KMS-11 (cell line): Measurements from ENCODE around the gene LCN9.

Experiments used
- H2AFZ ChIP-seq: fragments of 200-600 bp; sonication (generic); 2 replicates; pipeline ENCODE4 v1.6.1; 2016; ENCODE audit warnings: antibody characterized with exemption, mixed run types, low read depth
- H3K27ac ChIP-seq: fragments of 200-600 bp; sonication (generic); 2 replicates; pipeline ENCODE4 v1.6.1; 2016; ENCODE audit warnings: mild to moderate bottlenecking, mixed run types
- H3K27me3 ChIP-seq: fragments of 200-600 bp; sonication (generic); 2 replicates; pipeline ENCODE4 v1.6.1; 2017; ENCODE audit warnings: mild to moderate bottlenecking, low read depth, mixed run types, moderate library complexity; ENCODE audit not compliant: insufficient read depth
- H3K36me3 ChIP-seq: fragments of 200-600 bp; sonication (generic); 2 replicates; pipeline ENCODE4 v1.6.1; 2017; ENCODE audit warnings: mild to moderate bottlenecking, mixed run types; ENCODE audit not compliant: insufficient read depth
- H3K4me1 ChIP-seq: fragments of 200-600 bp; sonication (generic); 2 replicates; pipeline ENCODE4 v1.6.1; 2016; ENCODE audit warnings: mild to moderate bottlenecking, low read depth, mixed run types; ENCODE audit not compliant: poor library complexity, severe bottlenecking
- H3K4me2 ChIP-seq: fragments of 200-600 bp; sonication (generic); 2 replicates; pipeline ENCODE4 v1.7.0; 2016; ENCODE audit warnings: mild to moderate bottlenecking, mixed run types
- H3K4me3 ChIP-seq: fragments of 200-600 bp; sonication (generic); IDR thresholded peaks from 2 replicates; pipeline ENCODE4 v1.6.1; 2017; ENCODE audit warnings: low read depth, low read length, mixed read lengths; ENCODE audit not compliant: insufficient read depth
- H3K79me2 ChIP-seq: fragments of 200-600 bp; sonication (generic); 2 replicates; pipeline ENCODE4 v1.6.1; 2016; ENCODE audit warnings: low read depth, mixed run types; ENCODE audit not compliant: insufficient read depth
- H3K9ac ChIP-seq: fragments of 200-600 bp; sonication (generic); 2 replicates; pipeline ENCODE4 v1.6.1; 2016; ENCODE audit warnings: mild to moderate bottlenecking, mixed run types
- H4K20me1 ChIP-seq: fragments of 200-600 bp; sonication (generic); 2 replicates; pipeline ENCODE4 v1.6.1; 2016; ENCODE audit warnings: mild to moderate bottlenecking, mixed run types; ENCODE audit not compliant: insufficient read depth
- TF ChIP-seq, protein P1 (sequence below): fragments of 200-600 bp; sonication (generic); conservative IDR thresholded peaks from 2 replicates; pipeline ENCODE4 v1.6.1; 2017; ENCODE audit warnings: low read depth, mild to moderate bottlenecking, antibody characterized with exemption, low read length, moderate library complexity, mixed read lengths

Gene LCN9

GRCh38 chr9:135649508-135649907, 13.6 kb upstream of the LCN9 start:
- Histone ChIP-seq H3K79me2 (no peaks in the 10 kb centered on the region), H3K4me3 (no peak overlapping the region), H3K4me2 (no peak overlapping the region), H4K20me1 (no peaks in the 10 kb centered on the region), H3K27me3 (peaks cover 25% of the 10 kb centered on the region), H3K9ac (no peak overlapping the region), H3K36me3 (no peaks in the 10 kb centered on the region), H3K4me1 (no peaks in the 10 kb centered on the region), H2AFZ (no peak overlapping the region), H3K27ac (no peak overlapping the region)
- TF ChIP-seq, protein P1, sequence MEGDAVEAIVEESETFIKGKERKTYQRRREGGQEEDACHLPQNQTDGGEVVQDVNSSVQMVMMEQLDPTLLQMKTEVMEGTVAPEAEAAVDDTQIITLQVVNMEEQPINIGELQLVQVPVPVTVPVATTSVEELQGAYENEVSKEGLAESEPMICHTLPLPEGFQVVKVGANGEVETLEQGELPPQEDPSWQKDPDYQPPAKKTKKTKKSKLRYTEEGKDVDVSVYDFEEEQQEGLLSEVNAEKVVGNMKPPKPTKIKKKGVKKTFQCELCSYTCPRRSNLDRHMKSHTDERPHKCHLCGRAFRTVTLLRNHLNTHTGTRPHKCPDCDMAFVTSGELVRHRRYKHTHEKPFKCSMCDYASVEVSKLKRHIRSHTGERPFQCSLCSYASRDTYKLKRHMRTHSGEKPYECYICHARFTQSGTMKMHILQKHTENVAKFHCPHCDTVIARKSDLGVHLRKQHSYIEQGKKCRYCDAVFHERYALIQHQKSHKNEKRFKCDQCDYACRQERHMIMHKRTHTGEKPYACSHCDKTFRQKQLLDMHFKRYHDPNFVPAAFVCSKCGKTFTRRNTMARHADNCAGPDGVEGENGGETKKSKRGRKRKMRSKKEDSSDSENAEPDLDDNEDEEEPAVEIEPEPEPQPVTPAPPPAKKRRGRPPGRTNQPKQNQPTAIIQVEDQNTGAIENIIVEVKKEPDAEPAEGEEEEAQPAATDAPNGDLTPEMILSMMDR, result no peak

DNA sequence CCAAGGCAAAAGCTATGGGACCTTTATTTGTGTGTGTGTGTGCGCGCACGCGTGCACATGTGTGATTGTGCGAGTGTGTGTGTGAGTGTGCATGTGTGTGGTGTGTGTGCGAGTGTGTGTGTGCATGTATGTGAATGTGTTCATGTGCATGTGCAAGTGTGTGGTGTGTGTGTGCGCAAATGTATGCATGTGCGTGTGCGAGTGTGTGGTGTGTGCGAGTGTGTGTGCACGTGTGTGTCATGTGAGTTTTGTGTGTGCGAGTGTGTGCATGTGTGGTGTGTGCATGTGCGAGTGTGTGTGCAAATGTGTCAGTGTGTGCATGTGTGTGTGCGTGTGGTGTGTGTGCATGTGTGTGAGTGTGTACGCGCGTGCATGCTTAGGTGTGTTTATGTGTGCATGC, 12.7 kb upstream of the LCN9 start:
- Histone ChIP-seq H3K4me3 (no peak overlapping the region), H2AFZ (no peak overlapping the region), H3K4me1 (no peaks in the 10 kb centered on the region), H3K4me2 (no peak overlapping the region), H3K9ac (no peak overlapping the region), H3K79me2 (no peaks in the 10 kb centered on the region), H3K27me3 (peaks cover 34% of the 10 kb centered on the region), H3K36me3 (no peaks in the 10 kb centered on the region), H3K27ac (no peak overlapping the region), H4K20me1 (no peaks in the 10 kb centered on the region)
- TF ChIP-seq, protein P1, result no peak

DNA sequence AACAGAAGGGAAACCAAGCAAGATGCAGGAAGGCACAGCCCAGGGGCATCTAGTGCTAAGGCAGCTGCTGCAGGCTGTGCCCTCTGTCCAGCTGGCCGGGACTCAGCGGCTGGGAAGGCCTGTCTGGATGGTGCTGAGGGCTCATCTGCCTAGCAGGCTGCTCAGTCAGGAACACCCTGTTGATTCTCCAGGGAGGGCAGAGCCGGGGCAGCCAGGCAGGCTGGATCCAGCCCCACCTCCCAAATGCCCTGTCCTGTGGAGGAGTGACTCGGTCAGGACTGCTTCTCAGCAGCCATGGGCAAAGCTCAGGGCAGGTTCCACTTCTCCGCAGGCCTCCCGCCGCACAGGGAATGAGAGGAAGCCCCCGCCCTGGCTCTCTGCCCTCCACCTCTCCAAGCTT, 7.8 kb upstream of the LCN9 start:
- Histone ChIP-seq H3K79me2 (no peaks in the 10 kb centered on the region), H3K36me3 (no peaks in the 10 kb centered on the region), H3K4me2 (no peak overlapping the region), H2AFZ (no peak overlapping the region), H3K4me3 (no peak overlapping the region), H4K20me1 (no peaks in the 10 kb centered on the region), H3K27ac (no peak overlapping the region), H3K4me1 (no peaks in the 10 kb centered on the region), H3K27me3 (peaks cover 77% of the 10 kb centered on the region), H3K9ac (no peak overlapping the region)
- TF ChIP-seq, protein P1, result no peak

- no peaks in the 10 kb centered on the region for H3K4me1 ChIP-seq
- no peak overlapping the region for H2AFZ ChIP-seq
- no peaks in the 10 kb centered on the region for H3K36me3 ChIP-seq
- H3K4me3 ChIP-seq, result no peak overlapping the region
- H3K27ac ChIP-seq, result no peak overlapping the region
- no peak overlapping the region for H3K9ac ChIP-seq
- no peaks in the 10 kb centered on the region for H3K79me2 ChIP-seq
- H4K20me1 ChIP-seq, result no peaks in the 10 kb centered on the region
- TF ChIP-seq, protein P1, result no peak
- no peak overlapping the region for H3K4me2 ChIP-seq
- peaks cover 80% of the 10 kb centered on the region for H3K27me3 ChIP-seq
These were observed 5.7 kb upstream of the LCN9 start for GRCh38 chr9:135657416-135657815.
